ENCODE measurements around the gene EIF5.
"Not testable (repeated sequence)": the region's sequence is repeated elsewhere in the genome, so short reads cannot be mapped to it uniquely, and the experiment has no call there.

The EIF5 gene

DNA sequence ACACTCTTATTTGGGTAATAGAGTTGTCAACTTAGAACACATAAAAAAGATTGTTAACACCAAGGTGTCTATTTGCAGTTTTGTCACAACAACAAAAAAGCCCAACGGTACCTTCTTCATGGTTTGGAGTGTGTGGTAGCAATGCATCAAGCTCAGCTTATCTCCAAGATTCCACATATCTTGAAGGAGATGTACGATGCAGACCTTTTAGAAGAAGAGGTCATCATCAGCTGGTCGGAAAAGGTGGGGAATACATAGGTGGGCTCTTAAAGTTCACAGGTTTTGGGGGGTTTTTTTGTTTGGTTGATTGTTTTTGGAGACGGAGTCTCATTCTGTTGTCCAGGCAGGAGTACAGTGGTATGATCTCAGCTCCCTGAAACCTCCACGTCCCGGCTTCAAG lies 5.5 kb downstream of the EIF5 start:
- DNase-seq: no peak

DNA sequence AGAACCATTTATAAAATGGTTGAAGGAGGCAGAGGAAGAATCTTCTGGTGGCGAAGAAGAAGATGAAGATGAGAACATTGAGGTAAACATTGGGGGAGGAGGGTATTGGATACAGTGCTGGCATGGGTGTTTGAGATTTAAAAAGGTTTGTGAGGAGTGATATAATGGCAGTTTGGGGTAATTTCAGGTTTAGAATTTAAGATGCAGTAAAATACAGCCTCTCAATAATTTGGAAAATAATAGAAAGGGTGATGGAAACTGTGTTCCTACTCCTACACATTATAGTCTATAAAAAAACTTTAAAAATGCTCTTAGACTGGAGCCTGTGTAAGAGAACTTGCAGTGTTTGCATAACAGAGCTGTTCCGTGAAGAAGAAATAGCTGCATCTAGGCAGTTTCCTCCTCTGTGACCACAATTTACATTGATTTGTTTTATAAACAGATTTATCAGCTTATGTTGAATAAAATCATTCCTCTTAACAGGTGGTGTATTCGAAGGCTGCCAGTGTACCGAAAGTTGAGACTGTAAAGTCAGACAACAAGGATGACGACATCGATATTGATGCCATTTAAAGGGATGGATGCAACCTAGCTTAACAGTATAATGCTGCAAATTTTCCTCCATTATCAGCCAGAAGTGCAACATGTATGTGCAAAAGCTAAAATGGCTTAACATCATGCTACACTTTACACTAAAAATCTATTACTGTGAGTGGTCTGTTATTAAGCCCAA lies 6.6 kb downstream of the EIF5 start:
- no peak for DNase-seq

DNA sequence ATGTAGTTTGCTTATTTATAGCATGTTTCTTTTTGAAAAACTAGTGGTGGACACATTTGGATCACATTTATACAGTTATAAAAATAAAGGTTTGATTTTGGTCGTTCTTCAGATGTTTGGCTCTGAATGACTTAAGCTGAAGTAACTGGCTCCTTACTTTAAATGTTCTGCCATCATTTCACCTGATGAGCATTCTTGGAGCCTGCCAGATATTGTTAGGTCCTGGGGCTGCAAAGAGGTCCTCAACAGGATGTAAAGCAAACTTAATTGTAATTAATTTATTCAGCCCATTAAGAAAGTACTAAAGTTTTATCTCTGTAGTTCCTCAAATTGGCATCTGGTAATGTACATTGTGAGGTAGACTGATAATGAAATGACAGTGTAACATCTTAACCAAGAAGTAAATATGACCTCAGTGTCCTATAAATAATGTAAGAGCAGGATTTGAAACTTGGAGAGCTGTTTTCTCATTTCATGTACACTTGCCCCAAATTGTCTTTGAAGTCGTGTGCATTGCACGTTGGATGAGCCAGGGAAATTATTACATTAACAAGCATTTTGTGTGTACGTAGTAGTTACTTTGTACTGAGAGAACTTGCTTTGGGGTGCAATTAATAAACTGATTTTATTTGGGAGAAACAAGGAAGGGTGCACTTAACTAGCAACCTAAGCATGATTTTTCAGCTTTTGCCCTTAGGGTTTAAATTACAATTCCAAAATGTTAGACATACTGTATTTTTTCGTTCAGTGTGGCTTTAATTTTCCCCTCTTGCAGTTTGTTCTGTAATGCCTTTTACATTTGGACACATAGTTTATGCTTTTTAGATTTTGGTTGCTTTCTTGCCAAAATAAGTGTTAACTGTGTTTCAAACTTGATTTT lies 7.5 kb downstream of the EIF5 start:
- no peak for DNase-seq

DNA sequence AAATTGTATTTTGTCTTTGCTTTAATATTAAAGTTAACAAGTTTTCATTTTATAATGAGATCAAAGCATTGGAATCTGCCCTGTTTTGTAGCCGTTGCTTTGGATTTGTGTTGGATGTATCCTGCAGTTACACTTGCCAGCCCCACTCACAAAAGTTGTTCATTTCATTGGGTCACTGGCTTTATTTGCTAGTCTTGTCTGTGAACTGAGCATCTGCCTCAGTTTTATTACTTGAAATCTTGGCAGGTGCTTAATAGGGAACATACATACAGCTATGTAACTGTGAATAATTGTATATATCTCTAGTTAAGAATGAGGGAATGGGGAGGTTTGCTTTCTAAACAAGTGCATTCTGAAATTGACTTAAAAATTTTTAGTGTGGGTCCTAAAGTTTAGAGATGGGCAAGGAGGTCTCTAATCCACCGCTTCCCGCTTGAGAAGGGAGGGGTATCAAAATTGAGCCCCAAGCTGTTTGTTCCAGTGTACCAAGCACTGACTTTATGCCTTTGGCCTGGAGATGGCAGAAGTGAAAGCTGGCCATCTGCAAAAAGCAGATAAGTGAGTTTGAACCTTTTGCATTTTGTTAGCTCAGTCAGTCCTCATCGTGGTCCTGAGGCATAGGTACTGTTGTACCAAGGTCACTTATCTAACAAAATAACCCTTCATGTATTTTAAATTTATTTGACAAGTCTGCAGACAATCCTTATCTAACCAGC lies 9.3 kb downstream of the EIF5 start:
- no peak for DNase-seq

DNA sequence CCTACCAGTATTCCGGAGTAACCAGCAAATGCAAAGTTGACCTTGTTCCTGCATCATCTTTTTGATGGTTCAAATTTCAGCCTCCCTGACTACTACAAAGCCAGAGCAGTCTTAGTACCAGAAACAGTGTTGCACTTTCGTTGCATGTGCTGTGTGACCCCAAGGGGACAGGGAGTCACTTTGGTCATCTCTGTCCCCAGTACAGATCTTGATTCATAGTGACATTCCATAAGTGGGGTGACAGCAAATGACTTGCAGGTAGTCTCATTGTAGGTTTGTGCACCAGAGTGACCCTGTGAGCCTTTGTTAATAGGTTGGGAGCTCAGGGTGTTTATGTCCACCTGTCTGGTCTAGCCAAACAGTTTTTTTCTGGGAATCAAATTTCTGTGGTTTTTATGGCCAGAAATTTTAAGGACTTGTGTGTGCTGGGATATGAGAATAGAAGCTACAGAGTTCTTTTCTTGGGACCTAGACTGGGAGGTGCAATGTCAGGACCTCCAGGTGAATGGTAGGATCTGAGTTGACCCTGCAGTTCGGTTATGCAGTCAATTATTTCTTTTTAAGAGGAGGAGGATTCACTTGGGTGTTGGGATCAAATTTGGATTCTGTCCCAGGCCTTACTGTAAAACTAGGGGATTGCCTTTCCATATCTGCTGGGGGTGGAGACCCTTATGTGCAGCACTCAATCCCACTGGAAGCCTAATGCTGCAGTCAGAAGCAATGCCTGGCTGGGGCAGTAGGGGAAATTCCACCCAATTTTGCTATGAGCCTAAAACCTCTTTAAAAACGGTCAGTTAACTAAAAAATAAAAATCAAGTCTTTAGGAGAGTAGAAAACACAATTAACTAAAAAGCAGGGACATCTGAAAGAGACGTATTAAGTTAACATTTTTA lies 10.1 kb downstream of the EIF5 start:
- no peak for DNase-seq

DNA sequence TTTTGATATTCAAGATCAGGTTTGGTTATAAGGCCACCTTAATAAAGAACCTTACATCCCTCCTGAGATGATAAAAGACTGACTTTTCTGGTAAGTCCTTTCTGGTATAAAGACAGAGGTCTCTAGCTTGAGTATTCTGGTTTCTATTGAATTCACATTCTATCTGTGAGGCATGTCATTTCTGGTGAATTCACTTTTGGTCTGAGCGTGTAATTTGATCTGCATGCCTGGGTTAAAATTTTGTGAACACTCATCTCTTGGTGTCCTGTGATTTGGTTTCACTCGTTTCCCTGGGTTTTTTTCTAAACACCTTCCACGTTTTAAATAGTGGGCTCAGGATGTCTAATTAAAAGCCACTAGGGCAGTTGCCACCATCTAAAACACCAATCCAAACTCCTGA lies 12.2 kb downstream of the EIF5 start:
- DNase-seq: no peak

DNA sequence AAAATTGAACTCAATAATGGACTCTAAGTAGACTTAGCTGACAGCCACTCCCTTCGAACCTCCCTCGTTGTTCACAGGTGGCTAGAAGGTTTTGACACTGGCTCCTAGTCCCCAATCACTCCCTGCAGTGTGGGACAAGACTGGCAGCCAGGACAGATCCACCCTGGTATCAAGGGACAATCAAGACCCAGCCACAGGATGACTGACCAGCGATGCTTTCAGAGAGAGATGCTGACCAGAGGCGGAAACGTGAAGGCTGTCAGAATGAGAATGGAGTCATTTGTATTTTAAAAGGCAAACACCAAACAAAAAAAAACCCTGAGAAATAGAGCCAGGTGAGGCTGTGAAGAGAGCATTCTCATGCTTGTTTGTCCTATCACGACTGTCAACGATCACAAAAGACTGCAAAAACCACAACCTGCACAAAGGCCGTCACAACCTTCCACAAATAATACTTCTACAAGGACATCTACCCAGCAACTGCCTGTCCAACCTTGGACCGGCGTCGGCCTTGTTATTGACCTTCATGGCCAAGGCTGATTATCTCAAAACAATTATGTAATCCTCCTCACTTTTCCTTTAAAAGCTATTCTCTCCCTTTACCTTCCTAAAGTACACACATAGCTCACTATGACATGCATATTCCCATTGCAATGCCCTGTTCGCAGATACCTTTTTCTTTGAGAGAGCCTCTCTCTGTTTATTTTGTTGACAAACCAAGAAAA lies 13.2 kb downstream of the EIF5 start:
- DNase-seq: no peak

DNA sequence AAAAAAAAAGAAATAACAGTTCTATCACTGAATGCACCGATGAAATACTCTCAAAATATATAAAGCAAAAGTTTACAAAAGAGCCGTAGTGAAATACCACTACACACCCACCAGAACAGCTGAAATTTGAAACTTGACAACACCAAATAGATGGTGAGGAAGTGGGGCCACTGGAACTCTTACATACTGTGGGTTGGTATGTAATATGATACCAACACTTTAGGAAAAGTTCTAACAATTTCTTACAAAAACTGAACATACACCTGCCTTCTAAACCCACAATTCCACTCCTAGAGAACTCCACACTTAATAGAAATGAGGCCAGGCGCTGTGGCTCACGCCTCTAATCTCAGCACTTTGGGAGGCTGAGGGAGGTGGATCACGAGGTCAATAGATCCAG lies 14.1 kb downstream of the EIF5 start:
- DNase-seq: no peak

DNA sequence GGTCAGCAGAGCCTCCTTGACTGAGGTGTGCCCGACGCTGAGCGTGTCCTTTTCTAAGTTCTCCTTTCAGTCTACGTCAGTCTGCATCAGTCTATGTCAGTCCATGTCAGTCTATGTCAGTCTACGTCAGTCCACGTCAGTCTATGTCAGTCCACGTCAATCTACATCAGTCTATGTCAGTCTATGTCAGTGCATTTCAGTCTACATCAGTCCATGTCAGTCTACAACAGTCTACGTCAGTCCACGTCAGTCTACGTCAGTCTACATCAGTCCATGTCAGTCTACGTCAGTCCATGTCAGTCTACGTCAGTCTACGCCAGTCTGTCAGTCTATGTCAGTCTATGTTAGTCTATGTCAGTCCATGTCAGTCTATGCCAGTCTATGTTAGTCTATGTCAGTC lies 15.9 kb downstream of the EIF5 start:
- no peak for DNase-seq

DNA sequence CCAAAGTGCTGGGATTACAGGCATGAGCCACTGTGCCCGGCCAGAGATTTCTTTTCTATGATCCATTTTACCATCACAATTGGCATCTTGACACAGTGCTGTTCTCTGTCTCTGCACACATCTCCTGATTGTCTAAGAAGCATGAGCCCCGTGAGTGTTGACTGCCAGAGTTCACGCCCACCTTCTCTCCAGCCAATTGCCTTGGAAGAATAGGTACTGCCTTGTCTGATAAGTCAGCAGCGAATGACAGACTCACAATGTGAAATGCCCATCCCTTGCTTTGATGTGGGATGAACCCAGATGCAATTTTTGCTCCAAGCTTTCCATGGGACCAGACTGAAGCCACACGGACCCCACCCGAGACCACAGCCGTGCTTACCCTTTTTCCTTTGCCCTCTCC lies 19.3 kb downstream of the EIF5 start:
- no peak for DNase-seq

DNA sequence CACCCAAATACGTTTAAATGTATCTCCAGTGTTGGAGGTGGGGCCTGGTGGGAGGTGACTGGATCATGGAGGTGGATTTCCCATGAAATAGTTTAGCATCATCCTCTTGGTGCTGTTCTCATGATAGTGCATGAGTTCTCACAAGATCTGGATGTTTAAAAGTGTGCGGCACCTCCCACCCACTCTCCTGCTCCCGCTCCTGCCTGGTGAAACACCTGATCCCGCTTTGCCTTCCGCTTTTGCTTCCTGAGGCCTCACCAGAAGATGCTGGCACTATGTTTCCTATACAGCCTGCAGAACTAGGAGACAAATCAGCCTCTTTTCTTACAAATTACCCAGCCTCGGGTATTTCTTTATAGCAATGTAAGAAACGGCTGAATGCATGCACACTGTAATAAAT lies 20.1 kb downstream of the EIF5 start:
- DNase-seq: no peak

DNA sequence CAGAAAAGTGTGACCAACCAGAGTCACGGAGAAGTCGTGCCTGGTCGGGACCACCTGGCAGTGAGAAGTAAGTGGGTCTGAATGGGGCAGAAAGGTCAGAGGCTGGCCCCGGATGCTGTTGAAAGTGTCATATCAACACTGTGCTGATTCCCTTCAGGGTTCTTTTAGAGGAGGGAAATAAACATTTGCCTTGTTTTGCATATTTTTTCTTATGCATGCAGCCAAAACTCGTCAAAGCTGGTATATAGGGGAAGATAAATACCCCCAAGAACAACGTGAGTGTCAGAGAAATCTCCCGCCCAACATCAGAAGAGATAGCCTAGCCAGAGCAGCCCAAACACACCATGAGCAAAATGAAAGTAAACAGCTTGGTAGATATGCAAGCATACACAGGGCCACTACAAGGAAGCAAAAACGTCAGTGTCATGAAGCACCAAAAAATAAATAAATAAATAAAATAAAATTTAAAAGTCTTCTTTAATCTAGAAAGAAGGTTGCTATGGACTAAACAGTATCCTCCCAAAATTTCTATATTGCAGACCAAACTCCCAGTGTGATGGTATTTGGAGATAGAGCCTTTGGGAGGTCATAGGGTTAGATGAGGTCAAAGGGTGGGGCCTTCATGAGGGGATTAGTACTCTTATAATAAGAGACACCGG lies 22.1 kb downstream of the EIF5 start:
- DNase-seq: no peak

DNA sequence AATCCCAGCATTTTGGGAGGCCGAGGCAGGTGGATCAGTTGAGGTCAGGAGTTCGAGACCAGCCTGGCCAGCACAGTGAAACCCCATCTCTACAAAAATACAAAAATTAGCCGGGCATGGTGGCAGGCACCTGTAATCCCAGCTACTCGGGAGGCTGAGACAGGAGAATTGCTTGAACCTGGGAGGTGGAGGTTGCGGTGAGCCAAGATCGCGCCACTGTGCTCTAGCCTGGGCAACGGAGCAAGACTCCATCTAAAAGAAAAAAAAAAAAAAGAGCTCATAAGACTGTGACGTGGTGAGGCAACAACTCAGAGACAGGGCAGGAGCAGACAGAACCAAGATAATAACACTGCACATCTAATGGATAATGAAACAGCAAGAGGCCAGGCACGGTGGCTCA lies 23.5 kb downstream of the EIF5 start:
- not testable (repeated sequence) for DNase-seq

DNA sequence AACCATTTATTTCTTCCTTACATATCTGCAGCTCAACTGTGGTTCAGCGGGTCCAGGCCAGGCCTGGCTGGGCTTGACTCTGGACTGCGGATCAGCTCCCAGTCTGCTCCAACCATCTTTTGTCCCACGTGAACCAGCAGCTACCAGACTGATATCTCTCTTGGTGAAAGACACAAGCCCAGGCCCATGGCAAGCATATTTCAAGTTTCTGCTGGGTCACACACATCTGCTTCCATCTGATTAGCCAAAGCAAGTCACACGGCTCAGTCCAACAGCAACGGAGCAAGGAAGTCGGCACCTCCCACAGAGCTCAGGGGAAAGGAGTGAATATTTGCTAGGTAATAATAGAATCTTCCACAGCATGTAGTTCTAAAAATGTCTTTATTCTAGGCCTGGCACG lies 26.5 kb downstream of the EIF5 start:
- no peak for DNase-seq

DNA sequence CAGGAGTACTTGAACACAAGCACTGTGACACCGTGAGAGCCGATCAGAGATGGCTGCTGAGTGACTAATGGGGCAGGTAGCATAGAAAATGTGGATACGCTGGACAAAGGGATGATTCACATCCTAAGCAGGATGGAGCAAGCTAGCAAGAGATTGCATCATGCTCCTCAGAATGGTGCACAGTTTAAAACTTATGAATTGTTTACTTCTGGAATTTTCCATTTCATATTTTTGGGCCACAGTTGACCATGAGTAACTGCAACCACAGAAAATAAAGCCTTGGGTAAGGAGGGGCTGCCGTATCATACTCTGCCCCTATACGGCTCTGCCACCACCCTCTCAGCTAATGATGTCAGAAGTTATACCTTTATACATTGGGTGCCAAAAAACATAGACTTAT lies 27.8 kb downstream of the EIF5 start:
- no peak for DNase-seq

DNA sequence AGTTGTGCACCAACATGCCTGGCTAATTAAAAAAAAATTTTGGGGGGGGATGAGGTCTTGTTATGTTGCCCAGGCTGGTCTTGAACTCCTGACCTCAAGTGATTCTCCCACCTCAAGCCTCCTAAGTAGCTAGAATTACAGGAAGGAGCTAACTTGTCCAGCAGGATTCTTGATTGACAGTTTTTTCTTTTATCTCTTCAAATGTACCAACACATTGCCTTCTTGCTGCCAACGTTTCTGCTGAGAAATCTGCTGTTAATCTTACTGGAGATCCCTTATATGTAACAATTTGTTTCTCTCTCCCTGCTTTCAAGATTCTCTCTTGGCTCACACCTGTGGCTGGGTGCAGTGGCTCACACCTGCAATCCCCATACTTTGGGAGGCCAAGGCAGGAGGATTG lies 28.7 kb downstream of the EIF5 start:
- no peak for DNase-seq

DNA sequence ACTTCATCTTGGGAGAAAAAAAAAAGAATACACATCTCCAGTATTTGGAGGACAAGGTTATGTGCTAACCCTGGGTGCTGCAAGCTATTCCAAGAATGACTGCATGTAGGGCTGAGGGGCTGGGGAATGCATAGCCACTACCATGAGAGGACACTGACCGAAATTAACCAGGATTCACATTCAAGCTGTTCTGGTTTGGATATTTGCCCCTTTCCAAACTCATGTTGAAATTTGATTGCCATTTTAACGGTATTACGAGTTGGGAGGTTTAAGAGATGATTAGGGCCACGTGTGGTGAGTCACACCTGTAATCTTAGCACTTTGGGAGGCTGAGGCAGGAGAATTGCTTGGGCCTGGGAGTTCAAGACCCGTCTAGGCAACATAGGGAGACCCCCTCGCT lies 32.7 kb downstream of the EIF5 start:
- no peak for DNase-seq

DNA sequence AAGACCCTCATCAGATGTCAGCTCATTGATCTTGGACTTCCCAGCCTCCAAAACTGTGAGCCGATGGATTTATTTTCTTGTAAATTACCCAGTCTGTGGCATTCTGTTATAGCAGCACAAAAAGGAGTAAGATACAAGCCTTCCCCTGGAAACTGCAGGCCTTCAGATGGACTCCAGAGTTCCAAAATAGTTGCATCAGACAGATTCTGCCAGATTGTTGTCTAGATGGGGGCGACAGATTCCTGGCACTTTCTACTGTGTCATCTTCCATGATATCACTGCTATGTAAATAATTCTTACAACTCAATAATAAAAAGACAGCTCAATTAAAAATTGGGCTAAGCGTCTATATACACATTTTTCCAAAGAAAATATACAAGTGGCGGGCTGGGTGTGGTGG lies 34.0 kb downstream of the EIF5 start:
- DNase-seq: no peak

DNA sequence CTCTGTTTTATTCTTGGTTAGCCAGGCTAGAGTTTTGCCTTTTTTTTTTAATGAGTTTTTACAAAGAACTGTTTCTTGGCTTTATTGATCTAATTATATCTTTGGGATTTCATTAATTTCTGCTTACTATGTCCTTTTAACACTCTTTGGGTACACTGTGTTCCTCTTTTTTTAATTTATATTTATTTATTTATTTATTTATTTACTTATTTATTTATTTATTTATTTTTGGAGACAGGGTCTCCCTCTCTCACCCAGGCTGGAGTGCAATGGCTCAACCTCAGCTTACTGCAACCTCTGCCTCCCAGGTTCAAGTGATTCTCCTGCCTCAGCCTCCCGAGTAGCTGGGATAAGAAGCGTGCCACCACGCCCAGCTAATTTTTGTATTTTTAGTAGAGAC lies 36.0 kb downstream of the EIF5 start:
- no peak for DNase-seq

DNA sequence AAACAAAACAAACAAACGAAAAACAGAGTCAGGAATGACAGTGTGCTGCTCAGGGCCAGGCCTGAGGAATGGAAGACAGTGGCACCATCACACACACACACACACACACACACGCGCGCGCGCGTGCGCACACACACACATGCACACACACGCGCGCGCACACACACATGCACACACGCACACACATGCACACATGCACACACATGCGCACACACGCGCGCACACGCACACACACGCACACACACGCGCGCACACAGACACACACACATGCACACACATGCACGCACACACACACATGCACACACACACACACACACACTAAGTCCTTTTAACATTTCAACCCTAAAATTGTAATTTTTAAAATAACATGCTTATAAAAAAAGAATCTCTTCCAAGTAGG lies 38.0 kb downstream of the EIF5 start:
- DNase-seq: no peak

DNA sequence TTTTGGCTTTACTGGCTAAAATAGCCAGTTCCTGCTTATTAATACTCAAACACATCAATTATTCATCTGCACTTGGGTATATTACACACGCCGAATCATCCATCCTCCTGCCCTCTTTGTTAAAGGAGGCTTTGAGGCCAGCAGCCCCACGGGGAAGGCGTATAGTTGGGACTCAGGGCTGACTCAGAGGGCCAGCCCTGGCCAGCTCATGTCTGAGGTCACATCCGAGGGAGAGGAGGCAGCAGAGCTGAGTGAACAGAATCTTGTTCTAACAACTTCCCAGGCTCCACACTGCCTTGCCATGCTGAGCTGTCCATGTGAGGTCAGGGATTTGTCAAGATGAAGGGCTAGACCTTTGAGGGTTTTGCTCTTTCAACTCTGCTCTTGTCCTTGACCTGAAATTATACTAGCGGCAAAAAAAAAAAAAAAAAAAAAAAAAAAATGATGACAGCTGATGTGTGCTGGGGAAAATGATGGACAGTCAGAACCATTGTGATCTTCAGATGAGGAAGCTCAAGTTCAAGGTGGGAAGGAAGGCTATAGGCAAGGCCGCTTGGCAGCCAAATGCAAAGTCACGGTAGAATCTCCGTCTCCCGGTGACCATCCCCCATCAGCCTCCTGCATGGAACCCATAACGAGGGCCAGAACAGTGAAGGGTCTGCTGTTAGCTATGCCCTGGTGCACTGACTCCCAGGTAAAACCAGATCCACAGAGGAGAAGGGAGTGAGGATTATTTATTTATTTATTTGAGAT lies 38.7 kb downstream of the EIF5 start:
- DNase-seq: no peak

All from NCI-H1694 treated with DMSO at 0.1 percent for 48 hours (cell line).